Activated CD4-positive, alpha-beta memory T cell treated with anti-CD3 and anti-CD28 coated beads, Interleukin-2, amount 10 ng/mL, durations not matched to agents 7 days and 5 days (primary cell): Measurements from ENCODE around the gene IL18. TPM values are rescaled to one million over a fixed set of nuclear protein-coding genes. Genes with fewer than 3 reads are reported as not detected.

Experiments
- CTCF ChIA-PET: fragments of 350-600 bp; sonication (Branson Sonifier 250); formaldehyde crosslinking; loops from one replicate; lab custom pipeline; 2021; ENCODE audit warnings: antibody characterized with exemption, inconsistent platforms; lab: Charles Lee
- POLR2A ChIA-PET: fragments of 350-600 bp; sonication (Branson Sonifier 250); formaldehyde crosslinking; loops from one replicate; lab custom pipeline; 2021; ENCODE audit warnings: antibody characterized with exemption; lab: Charles Lee
- DNase-seq: peaks from one replicate; pipeline ENCODE4 v3.0.0-alpha.2; 2020
- H3K27ac Mint-ChIP-seq: one replicate; pipeline ENCODE4 v1.8.0; 2021; ENCODE audit warnings: mild to moderate bottlenecking, mixed read lengths
- H3K27me3 Mint-ChIP-seq: one replicate; pipeline ENCODE4 v1.8.0; 2021; ENCODE audit warnings: mixed read lengths
- H3K36me3 Mint-ChIP-seq: one replicate; pipeline ENCODE4 v1.8.0; 2021; ENCODE audit warnings: low read depth, mixed read lengths
- H3K4me1 Mint-ChIP-seq: one replicate; pipeline ENCODE4 v1.8.0; 2021; ENCODE audit warnings: mixed read lengths
- H3K4me3 Mint-ChIP-seq: one replicate; pipeline ENCODE4 v1.8.0; 2021; ENCODE audit warnings: mild to moderate bottlenecking, mixed read lengths
- H3K9me3 Mint-ChIP-seq: one replicate; pipeline ENCODE4 v1.8.0; 2021; ENCODE audit warnings: mixed read lengths
- total RNA-seq, 2 experiments: library from RNA; stranded (reverse); gene quantifications; one replicate each; pipeline ENCODE4 v1.2.3, GENCODE V29; 2021

IL18 gene
- total RNA-seq, 2 experiments from 2014 or later: not detected

- peaks cover 2% of the 10 kb centered on the region for H3K9me3 Mint-ChIP-seq
- no peak for DNase-seq
- no peak overlapping the region for H3K27ac Mint-ChIP-seq
- H3K27me3 Mint-ChIP-seq: peaks cover 21% of the 10 kb centered on the region
- ChIA-PET POLR2A (no interaction called here), CTCF (no interaction called here)
- H3K4me1 Mint-ChIP-seq: no peaks in the 10 kb centered on the region
- no peak overlapping the region for H3K4me3 Mint-ChIP-seq
- H3K36me3 Mint-ChIP-seq: no peaks in the 10 kb centered on the region
Measured at GRCh38 chr11:112182867-112183266, 19.0 kb upstream of the IL18 start.

GRCh38 chr11:112179601-112180000 lies 15.7 kb upstream of the IL18 start:
- DNase-seq: no peak
- Mint-ChIP-seq H3K27me3 (peaks cover 33% of the 10 kb centered on the region), H3K27ac (no peak overlapping the region), H3K36me3 (no peaks in the 10 kb centered on the region), H3K4me3 (no peak overlapping the region), H3K9me3 (peaks cover 2% of the 10 kb centered on the region), H3K4me1 (peaks cover 9% of the 10 kb centered on the region)
- CTCF ChIA-PET: no interaction called here
- POLR2A ChIA-PET: no interaction called here

DNA sequence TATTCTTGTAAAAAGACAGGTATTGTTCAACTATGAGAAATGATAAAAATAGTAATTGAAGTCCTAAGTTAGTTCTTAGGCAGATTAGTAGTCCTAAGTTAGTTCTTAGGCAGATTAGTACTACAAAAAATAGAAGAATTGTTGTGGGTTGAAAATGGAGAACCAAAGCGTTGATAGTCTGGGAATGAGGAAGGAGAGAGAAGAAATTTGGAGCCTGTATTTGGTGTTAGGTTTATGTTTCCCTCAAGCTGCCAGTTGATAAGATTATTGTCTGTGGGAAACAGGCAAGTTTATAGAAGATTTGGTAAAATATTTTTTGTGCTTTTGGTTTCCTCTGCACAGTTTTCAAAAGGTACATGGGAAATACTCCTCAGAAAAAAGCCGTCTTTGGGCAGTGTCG lies 15.0 kb upstream of the IL18 start:
- ChIA-PET CTCF (interaction anchor here (1.0 kb wide), 1 partner anchor 65 kb away, joined by 4 read pairs; no protein-coding TSS in a partner anchor), POLR2A (no interaction called here)
- no peak for DNase-seq
- Mint-ChIP-seq H3K4me1 (peaks cover 10% of the 10 kb centered on the region), H3K27me3 (peaks cover 34% of the 10 kb centered on the region), H3K27ac (no peak overlapping the region), H3K36me3 (no peaks in the 10 kb centered on the region), H3K9me3 (peaks cover 2% of the 10 kb centered on the region), H3K4me3 (no peak overlapping the region)

DNA sequence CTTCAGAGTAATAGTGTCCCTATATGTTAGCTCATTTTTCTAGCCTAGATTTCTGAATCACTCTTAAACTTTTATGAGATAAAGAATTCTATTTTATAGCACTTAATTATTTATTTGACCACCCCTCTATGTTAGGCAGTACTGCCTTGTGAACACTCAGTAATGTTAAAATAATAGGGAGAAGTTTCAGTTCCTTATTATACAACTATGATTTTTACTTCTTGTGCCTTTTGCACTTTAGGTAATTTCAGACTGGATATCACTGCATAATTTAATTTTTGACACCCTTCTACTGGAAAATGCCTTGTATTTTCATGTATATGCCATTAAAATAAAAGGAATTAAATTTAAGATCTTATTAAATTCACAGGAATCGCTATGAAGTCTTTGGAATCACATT lies 14.5 kb upstream of the IL18 start:
- no peak overlapping the region for H3K27ac Mint-ChIP-seq
- ChIA-PET CTCF (interaction anchor here (1.0 to 1.2 kb wide), 2 partner anchors 25 to 65 kb away, joined by 3 to 4 read pairs; no protein-coding TSS in a partner anchor), POLR2A (no interaction called here)
- no peak for DNase-seq
- H3K9me3 Mint-ChIP-seq: peaks cover 2% of the 10 kb centered on the region
- H3K27me3 Mint-ChIP-seq: peaks cover 30% of the 10 kb centered on the region
- H3K4me1 Mint-ChIP-seq: peaks cover 10% of the 10 kb centered on the region
- H3K4me3 Mint-ChIP-seq: no peak overlapping the region
- no peaks in the 10 kb centered on the region for H3K36me3 Mint-ChIP-seq

GRCh38 chr11:112177589-112177988 lies 13.7 kb upstream of the IL18 start:
- CTCF ChIA-PET: interaction anchor here (1.0 to 1.2 kb wide), 2 partner anchors 25 to 64 kb away, joined by 3 to 4 read pairs; no protein-coding TSS in a partner anchor
- POLR2A ChIA-PET: no interaction called here

DNA sequence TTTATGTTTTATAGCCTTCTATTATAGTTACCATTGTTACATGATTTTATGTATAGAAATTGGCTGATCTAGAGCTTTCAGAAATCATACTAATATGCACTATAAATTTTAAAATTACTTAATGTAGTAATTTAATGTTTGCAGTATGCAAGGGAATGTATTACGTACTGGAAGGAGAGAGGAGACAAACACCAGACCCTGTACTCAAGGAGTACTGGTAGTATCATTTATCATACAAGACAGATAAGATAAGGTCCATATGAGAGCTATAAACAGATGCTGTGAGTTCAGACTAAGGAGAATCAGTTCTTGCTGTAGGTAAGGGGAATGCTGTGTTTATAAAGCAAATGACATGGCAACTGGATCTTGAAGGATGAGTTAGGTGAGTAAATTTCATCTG lies 12.2 kb upstream of the IL18 start:
- no peaks in the 10 kb centered on the region for H3K36me3 Mint-ChIP-seq

More at GRCh38 chr11:112177589-112177988, 13.7 kb upstream of the IL18 start:
- Mint-ChIP-seq H3K4me3 (no peak overlapping the region), H3K36me3 (no peaks in the 10 kb centered on the region), H3K9me3 (peaks cover 2% of the 10 kb centered on the region), H3K4me1 (peaks cover 10% of the 10 kb centered on the region), H3K27me3 (peaks cover 30% of the 10 kb centered on the region), H3K27ac (no peak overlapping the region)
- DNase-seq: no peak

DNA sequence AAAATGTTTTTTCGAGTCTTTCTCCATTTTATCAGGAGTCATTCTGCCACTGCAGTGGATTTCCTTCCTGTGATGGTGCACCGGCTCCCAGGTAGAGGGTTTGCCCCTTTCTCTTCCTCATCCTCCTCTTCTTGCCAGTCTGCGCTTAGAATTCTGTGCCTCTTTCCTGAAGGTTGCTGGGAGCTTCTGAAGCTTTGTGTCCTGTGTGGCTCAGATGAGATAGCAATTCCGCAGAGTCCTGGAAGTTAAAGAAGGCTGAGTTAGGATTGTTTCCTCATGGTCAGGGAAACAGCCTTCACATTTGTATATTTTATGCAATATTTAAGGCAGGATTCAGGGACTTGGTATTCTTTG lies 11.7 kb upstream of the IL18 start:
- ChIA-PET CTCF (interaction anchor here (0.6 to 2.1 kb wide), 5 partner anchors 9 to 244 kb away, joined by 3 to 11 read pairs (median 5); partner anchors contain the start of gene TEX12), POLR2A (no interaction called here)
- Mint-ChIP-seq H3K27ac (no peak overlapping the region), H3K4me1 (peaks cover 10% of the 10 kb centered on the region), H3K36me3 (no peaks in the 10 kb centered on the region), H3K4me3 (no peak overlapping the region), H3K27me3 (peaks cover 27% of the 10 kb centered on the region), H3K9me3 (no peaks in the 10 kb centered on the region)
- DNase-seq: no peak

More for the DNA sequence above, 12.2 kb upstream of the IL18 start:
- Mint-ChIP-seq H3K27me3 (peaks cover 30% of the 10 kb centered on the region), H3K9me3 (no peaks in the 10 kb centered on the region), H3K4me3 (no peak overlapping the region), H3K27ac (no peak overlapping the region), H3K4me1 (peaks cover 10% of the 10 kb centered on the region)
- POLR2A ChIA-PET: no interaction called here
- DNase-seq: no peak
- CTCF ChIA-PET: interaction anchor here (0.6 to 2.1 kb wide), 5 partner anchors 10 to 244 kb away, joined by 3 to 11 read pairs (median 5); partner anchors contain the start of gene TEX12

- Mint-ChIP-seq H3K27ac (no peak within 1 kb of the TSS), H3K4me1 (peaks cover 10% of the 10 kb centered on the region)
Measured at GRCh38 chr11:112174789-112175598, 11.1 kb upstream of the IL18 start, which contains the start of gene BCO2. Gene BCO2, plus strand, starts transcription at chr11:112175512. Its CDS starts 90 bp downstream, at chr11:112175602.

GRCh38 chr11:112173152-112173551 lies 9.3 kb upstream of the IL18 start:
- peaks cover 16% of the 10 kb centered on the region for H3K27me3 Mint-ChIP-seq
- peaks cover 10% of the 10 kb centered on the region for H3K4me1 Mint-ChIP-seq
- H3K4me3 Mint-ChIP-seq: no peak overlapping the region
- POLR2A ChIA-PET: no interaction called here
- DNase-seq: no peak
- H3K36me3 Mint-ChIP-seq: no peaks in the 10 kb centered on the region
- no peaks in the 10 kb centered on the region for H3K9me3 Mint-ChIP-seq
- H3K27ac Mint-ChIP-seq: no peak overlapping the region
- CTCF ChIA-PET: interaction anchor here (2.2 kb wide), 1 partner anchor 60 kb away, joined by 12 read pairs; no protein-coding TSS in a partner anchor

More at GRCh38 chr11:112174789-112175598, 11.1 kb upstream of the IL18 start, which contains the start of gene BCO2:
- Mint-ChIP-seq H3K27me3 (peaks cover 26% of the 10 kb centered on the region), H3K36me3 (no peaks in the 10 kb centered on the region), H3K9me3 (no peaks in the 10 kb centered on the region), H3K4me3 (peak within 1 kb of the TSS; percentile 52)
- ChIA-PET CTCF (interaction anchor here (0.6 to 2.1 kb wide), 5 partner anchors 9 to 243 kb away, joined by 3 to 11 read pairs (median 5); partner anchors contain the start of gene TEX12), POLR2A (no interaction called here)
- peak; percentile 41 for DNase-seq

GRCh38 chr11:112172362-112172994 lies 8.6 kb upstream of the IL18 start:
- peaks cover 13% of the 10 kb centered on the region for H3K27me3 Mint-ChIP-seq
- POLR2A ChIA-PET: no interaction called here
- H3K36me3 Mint-ChIP-seq: no peaks in the 10 kb centered on the region
- H3K27ac Mint-ChIP-seq: no peak overlapping the region
- DNase-seq: no peak
- no peak overlapping the region for H3K4me3 Mint-ChIP-seq
- peaks cover 10% of the 10 kb centered on the region for H3K4me1 Mint-ChIP-seq
- H3K9me3 Mint-ChIP-seq: no peaks in the 10 kb centered on the region
- CTCF ChIA-PET: interaction anchor here (0.6 to 2.2 kb wide), 2 partner anchors 16 to 59 kb away, joined by 3 to 12 read pairs; no protein-coding TSS in a partner anchor

GRCh38 chr11:112167145-112167544 lies 3.3 kb upstream of the IL18 start, which contains the start of gene TEX12:
Gene TEX12, plus strand, starts transcription at chr11:112167372. Its CDS starts 1,897 bp downstream, at chr11:112169269.
- no peaks in the 10 kb centered on the region for H3K9me3 Mint-ChIP-seq
- H3K36me3 Mint-ChIP-seq: no peaks in the 10 kb centered on the region
- H3K27ac Mint-ChIP-seq: no peak within 1 kb of the TSS
- peaks cover 14% of the 10 kb centered on the region for H3K27me3 Mint-ChIP-seq
- CTCF ChIA-PET: interaction anchor here (2.1 kb wide), 1 partner anchor 8 kb away, joined by 11 read pairs; the partner anchor contains the start of gene BCO2
- POLR2A ChIA-PET: no interaction called here
- H3K4me1 Mint-ChIP-seq: no peaks in the 10 kb centered on the region
- H3K4me3 Mint-ChIP-seq: no peak within 1 kb of the TSS
- no peak for DNase-seq

GRCh38 chr11:112166562-112166961 lies 2.7 kb upstream of the IL18 start:
- Mint-ChIP-seq H3K36me3 (no peaks in the 10 kb centered on the region), H3K27me3 (peaks cover 16% of the 10 kb centered on the region), H3K9me3 (no peaks in the 10 kb centered on the region), H3K4me3 (no peak overlapping the region), H3K27ac (no peak overlapping the region), H3K4me1 (no peaks in the 10 kb centered on the region)
- ChIA-PET CTCF (interaction anchor here (2.1 kb wide), 1 partner anchor 9 kb away, joined by 11 read pairs; the partner anchor contains the start of gene BCO2), POLR2A (no interaction called here)
- DNase-seq: no peak

- ChIA-PET POLR2A (no interaction called here), CTCF (no interaction called here)
- Mint-ChIP-seq H3K36me3 (no peaks in the 10 kb centered on the region), H3K4me3 (no peak overlapping the region), H3K4me1 (no peaks in the 10 kb centered on the region), H3K9me3 (no peaks in the 10 kb centered on the region), H3K27me3 (peaks cover 16% of the 10 kb centered on the region), H3K27ac (no peak overlapping the region)
- no peak for DNase-seq
Measured at GRCh38 chr11:112165049-112165448, 1.2 kb upstream of the IL18 start.
